GM18499 (cell line): Measurements from ENCODE around the gene UPF1.
"Not testable (repeated sequence)": the region's sequence is repeated elsewhere in the genome, so short reads cannot be mapped to it uniquely, and the experiment has no call there.

Experiments used
- ATAC-seq: cut with Tn5 transposase; IDR thresholded peaks from one replicate; pipeline ENCODE4 v1.9.1; 2021; ENCODE audit warnings: moderate number of reproducible peaks; ENCODE audit not compliant: insufficient read depth, unreplicated experiment

UPF1 gene

DNA sequence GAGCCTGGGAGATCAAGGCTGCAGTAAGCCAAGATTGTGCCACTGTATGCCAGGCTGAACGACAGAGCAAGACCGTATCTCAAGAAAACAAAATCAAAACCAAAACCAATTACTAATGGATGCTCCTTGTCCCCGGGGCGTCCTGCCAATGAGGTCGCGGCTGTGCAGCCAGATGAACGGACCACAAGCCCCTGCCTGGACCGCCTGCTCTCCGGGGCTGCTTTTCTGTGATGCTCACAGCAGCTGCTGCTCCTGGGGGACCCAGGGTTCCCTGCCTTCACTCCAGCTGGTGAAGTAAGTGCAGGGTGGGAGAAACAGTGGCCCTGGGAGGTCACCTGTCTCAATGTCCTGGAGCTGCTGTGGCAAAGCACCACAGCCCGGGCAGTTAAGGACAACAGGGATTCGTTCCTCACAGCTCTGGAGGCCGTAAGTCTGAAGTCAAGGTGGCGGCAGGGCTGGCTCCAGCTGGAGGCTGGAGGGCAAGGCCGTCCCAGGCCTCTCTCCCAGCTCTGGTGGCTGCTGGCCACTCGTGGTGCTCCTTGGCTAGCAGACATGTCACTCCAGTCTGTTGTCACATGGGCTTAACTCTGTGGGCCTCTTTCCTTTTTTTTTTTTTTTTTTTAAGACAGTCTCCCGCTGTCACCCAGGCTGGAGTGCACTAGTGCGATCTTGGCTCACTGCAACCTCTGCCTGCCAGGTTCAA is 77.3 kb downstream of the UPF1 start:
- no peak for ATAC-seq

DNA sequence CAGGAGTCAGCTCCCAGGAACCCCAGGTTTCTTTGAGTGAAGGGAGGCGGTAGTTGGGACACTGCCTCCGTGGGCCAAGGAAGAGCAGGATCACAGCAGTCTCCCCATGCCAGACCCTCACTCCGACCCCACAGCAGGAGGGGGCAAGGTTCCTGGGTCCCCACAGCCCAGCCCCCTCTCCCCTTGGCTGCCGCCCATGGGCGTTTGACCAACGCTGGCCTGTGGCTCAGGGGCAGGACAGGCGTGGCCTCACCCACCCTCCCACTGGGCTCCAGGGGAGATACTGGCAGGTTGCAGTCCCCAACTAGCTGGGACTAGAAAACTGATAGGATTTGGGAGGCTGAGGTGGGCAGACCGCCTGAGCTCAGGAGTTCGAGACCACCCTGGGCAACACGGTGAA is 78.3 kb downstream of the UPF1 start:
- ATAC-seq: no peak

GRCh38 chr19:18910801-18911436 is 79.2 kb downstream of the UPF1 start:
- ATAC-seq: no peak

DNA sequence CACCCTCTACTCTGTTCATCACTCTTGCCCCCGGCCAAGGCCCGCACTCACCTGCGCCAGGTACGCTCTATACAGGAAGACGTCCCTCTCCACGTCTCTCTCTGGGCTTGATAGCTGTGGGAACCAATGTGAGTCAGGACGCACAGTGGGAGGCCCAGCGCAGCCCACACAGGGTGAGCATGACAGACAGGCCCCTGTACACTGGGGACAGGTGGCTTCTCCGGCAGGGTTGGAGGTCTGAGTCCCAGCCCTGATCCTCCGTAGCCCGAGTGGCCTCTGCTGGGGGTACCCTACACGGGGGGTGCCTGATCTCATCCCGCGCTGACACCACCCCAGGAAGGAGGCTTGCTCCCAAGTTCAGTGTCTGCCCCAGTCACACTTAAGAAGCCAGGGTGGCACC is 81.2 kb downstream of the UPF1 start:
- ATAC-seq: no peak

- no peak for ATAC-seq
These were observed 81.7 kb downstream of the UPF1 start for GRCh38 chr19:18913466-18913865.

- ATAC-seq: no peak
These were observed 83.9 kb downstream of the UPF1 start for GRCh38 chr19:18915639-18916038.

DNA sequence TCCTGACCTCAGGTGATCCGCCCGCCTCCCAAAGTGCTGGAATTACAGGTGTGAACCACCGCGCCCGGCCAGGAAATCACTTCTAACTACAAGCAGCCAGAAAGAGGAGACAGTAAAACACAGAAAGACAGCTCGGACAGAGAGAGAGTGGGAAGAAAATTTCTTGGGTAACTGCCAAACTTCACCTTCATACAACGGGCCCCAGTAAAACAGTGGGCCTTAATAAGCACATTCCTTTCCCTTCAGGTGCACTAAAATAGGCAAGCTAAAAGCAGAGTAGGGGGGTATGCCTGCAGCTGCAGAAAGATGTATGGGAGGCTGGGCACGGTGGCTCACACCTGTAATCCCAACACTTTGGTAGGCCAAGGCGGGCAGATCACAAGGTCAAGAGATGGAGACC is 85.8 kb downstream of the UPF1 start:
- not testable (repeated sequence) for ATAC-seq
